NOMO-1 treated with dmso at 0.1 percent for 144 hours (cell line): ENCODE measurements around the gene SLC9A9.

Experiments
- DNase-seq: peaks from one replicate; lab custom pipeline; 2025; ENCODE audit not compliant: unreplicated experiment; lab: John Stamatoyannopoulos, UW

Gene SLC9A9

GRCh38 chr3:143763564-143764162 is 84.6 kb downstream of the SLC9A9 start:
- no peak for DNase-seq

DNA sequence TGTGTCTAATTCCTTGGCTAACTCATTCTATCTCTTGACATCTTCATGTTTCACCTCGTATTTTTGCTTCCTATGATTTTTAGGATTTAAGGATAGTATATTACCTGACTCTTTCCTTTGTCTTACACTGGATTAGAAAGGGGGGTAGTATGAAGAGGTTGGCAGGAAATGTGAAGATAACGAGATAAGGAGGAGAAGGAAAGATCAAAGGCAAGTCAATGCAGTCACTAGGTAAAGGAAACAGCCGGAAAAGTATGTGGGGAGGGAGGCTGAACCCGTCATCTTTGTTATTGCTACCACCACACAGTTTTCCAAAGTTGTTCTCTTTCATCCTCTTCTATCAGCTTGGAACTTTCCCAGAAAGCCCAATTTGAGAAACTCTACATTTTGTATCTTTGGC is 90.6 kb downstream of the SLC9A9 start:
- DNase-seq = no peak

DNA sequence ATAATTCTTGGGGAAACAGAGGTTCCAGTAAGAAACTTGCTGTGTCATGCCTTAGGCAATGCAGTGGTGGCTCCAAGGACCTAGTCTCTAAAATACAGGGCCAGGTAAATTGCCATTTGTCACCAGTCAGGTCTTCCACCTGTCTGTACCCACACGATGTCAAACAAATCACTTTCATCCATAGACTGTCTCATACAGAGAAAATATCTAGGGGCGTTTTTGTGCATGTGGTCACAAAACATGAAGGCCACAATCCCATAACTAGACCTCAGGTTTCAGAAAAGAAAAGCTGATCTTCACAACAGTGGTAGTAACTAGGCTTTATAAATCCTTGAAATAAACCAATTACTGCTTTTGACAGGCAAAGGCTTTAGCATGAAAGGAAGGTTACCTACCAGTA is 92.3 kb downstream of the SLC9A9 start:
- no peak for DNase-seq

DNA sequence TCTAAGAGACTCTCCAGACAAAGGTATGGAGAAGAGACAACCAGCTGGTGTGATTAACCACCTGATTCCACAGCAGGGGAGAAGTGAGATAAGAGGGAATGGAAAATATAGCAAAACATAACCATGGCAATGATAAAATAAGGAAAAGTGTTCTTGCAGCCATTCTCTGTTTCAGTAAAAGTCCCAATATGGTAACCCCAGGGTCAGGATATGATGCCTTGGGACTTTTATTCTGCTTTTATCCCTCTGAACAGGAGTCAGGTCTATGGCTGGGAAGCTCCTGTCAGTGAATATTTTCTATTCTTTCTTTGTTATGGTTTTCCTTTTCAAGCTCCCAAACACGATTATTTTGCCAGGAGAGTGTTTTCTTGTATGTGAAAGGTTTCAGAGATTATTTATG is 94.2 kb downstream of the SLC9A9 start:
- no peak for DNase-seq

DNA sequence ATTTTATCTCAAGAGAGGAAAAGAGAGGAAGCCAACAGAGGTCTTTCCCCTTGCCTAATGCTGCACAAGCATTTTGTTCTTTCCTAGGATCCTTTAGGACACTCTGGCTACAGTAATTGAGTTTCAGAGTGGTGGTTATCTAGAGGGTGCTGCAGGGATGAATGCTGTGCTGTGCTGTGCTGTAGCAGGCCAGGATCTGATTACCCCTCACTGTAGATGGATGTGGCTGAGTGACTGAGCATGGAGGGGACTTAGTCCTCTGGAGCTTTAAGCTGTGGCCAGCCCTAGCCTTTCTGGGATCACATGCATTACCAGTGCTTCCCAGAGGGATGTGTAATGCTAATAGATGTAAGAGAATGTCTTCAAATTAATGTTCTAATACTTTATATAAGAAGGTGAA is 94.8 kb downstream of the SLC9A9 start:
- DNase-seq = no peak

GRCh38 chr3:143753006-143753405 is 95.3 kb downstream of the SLC9A9 start:
- DNase-seq = no peak

DNA sequence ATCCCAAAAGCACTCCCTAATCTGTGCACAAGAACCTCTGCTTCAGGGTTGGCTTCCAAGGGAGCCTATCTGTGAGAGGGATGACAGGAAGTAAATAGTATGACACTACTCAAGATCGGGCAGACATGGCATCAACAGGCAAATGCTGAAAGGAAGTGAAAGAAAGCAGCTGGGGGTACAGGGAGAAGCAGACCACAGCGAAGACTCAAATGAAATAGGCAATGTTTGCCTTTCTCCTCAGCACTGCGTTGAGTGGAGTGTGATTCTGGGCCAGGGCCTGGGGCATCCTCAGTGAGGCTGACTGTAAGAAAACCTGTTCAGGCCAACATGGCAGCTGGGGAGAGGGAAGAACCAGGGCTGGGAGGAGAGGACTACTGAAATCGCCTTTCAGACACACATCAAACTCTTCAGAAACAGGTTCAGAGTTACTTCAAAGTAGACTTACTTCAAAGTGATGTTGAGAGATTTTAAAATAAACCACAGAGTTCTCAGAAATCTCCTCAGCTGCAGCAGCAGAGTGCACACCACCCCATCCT is 96.6 kb downstream of the SLC9A9 start:
- peak; percentile 44 for DNase-seq

- no peak for DNase-seq
Measured at GRCh38 chr3:143750841-143751240, 97.4 kb downstream of the SLC9A9 start.

DNA sequence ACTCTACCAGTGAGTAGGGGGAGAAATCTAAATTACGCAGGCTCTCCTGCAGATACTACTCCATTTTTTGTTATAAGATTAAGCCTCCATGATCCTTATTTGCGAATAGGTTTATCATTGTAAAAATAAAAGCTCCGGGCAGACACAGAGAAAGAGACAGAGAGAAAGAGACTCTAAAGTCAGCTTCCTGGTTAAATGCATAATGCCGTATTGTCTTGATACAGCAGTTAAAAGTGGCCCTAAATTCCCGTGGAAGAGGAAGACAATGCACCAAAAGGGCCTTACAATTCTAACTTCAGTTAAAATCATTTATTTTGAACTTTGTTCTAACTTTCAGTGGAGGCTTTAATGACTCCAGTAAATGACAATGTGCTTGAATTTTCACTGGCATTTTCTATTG is 98.3 kb downstream of the SLC9A9 start:
- no peak for DNase-seq

DNA sequence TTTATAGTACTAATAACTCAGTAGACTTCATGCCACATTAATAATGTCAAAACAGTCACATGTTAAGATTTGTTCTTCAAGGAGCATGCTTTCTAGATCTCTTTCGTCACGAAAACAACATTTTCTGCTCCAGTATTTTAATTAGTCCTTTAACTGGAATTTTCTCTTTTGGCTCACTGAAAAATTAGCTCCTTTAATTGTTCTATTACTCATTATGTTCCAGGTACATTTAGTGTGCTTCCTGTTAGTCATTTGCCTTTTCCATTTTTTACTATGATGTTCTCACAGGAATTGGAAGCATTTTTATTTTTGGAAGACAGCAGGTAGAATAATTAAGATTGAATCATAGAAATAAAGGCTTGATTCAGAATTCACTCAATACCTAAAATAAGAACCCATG is 111.2 kb downstream of the SLC9A9 start:
- no peak for DNase-seq

DNA sequence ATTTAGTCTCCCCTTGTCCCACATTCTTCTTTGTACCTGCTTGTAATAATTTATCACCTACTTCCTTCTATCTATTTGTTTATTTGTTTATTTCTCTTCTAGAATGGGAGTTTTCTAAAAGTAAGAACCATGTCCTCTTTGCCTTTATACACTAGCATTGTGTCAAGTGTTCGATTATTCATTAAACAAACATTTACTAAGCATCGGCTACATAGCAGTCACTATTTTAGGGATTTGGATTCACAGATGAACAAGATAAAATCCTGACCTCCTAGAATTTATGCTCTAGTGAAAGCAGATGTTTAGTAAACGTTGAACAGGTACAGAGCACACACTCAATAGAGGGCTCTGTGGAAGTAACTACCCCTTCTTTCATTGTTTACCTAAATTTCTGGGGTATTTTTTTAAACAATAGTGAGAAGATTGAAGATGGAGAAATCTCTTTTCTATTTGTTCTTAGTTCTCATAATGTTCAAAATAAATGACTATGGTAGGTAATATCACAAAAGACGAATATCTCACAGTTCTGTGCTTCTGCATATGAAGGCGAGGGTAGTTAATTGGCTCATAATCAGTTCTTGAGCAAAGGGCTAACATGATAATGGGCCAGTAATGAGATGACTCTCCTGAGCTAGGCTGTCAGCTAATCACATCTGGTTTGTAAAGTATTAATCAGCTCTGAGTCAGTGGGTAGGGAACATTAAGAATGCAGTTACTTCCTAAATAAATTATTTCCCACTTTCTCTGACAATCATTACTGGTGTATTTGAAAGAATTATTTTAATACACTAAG is 111.9 kb downstream of the SLC9A9 start:
- DNase-seq = no peak

DNA sequence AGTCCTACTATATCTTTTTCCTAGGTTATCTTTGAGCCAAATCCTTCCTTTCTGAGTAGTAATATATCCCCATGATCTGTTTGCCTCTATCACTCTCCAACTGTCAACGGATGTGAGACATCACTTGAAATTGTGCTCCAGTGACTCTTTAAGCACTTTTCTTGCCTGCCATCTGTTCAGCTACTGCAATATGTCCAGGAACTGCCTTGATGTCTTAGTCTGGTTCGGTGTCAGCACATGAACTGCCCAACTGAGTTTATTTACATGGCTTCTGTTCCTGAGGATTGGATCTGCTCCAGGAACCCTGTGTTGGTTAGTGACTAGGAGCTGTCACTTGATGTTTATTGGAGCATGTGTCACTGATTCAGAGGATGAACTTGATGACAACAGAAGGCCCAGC is 116.5 kb downstream of the SLC9A9 start:
- no peak for DNase-seq

DNA sequence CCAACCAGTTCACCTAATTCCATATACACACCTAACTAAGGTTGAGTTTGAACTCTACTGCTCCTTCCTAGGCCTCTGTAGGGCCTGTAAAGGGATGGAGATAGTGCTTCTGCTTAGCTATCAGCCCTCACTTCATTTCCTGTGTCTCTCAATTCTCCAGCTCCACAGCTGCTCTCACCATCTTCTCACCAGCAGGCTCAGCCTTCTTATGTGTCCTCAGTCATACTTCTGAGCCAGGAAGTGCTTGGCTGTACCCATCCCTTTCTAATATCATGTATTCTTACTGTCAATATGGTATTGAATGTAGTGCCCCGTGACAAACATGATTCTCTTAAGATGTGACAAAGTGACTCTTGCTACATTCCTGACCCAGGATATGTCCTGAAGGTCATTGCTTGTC is 116.9 kb downstream of the SLC9A9 start:
- DNase-seq = no peak

- DNase-seq = no peak
Measured at GRCh38 chr3:143727391-143727790, 120.9 kb downstream of the SLC9A9 start.

DNA sequence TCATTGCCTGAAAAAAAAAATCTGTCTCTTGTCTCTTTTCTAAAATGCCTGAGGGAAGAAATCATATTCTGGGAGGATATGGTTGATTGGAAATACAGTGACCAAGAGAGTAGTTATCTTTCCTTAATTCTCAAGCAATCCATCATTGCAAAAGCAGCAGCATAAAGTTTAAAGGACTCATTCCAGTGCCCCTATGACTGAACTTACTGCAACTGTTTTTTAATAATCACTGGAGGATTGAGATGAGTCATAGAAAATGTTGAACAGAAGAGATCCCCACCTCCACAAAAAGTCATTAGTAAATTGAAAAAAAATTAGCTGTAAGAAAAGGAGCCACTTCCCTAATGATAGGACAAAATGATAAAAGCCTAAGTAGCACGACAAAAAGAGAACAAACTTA is 121.5 kb downstream of the SLC9A9 start:
- DNase-seq = no peak

GRCh38 chr3:143720381-143720780 is 127.9 kb downstream of the SLC9A9 start:
- DNase-seq = no peak

GRCh38 chr3:143718463-143718862 is 129.8 kb downstream of the SLC9A9 start:
- no peak for DNase-seq

- no peak for DNase-seq
Measured at GRCh38 chr3:143716731-143717130, 131.5 kb downstream of the SLC9A9 start.

- no peak for DNase-seq
Measured at GRCh38 chr3:143712522-143712921, 135.7 kb downstream of the SLC9A9 start.

GRCh38 chr3:143707848-143708247 is 140.4 kb downstream of the SLC9A9 start:
- DNase-seq = no peak

- DNase-seq = no peak
Measured at GRCh38 chr3:143700431-143700975, 147.8 kb downstream of the SLC9A9 start.

DNA sequence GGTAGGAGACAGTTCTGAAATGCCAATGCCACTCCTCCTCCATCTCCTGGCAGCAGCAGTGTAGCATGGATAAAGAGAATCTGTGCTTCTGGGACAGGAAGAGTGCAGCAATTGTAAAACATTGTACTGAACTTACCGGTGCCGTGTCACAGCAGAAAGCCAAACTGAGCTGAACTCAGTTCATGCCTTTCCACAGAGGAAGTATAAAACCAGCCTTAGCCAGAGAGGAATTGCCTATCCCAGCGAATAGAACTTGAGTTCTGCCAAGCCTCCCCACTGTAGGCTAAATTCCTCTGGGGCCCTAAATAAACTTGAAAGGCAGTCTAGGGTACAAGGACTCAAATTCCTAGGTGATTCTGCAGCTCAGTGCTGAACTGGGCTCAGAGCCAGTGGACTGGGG is 148.8 kb downstream of the SLC9A9 start:
- no peak for DNase-seq
